Astrocyte (in vitro differentiated cells and primary cell): ENCODE results near the gene TRIO. TPM values are rescaled to one million over a fixed set of nuclear protein-coding genes. Genes with fewer than 3 reads are reported as not detected.

Experiments
- DNase-seq: peaks from one replicate; pipeline ENCODE4 v3.0.0-alpha.2; 2010; ENCODE audit warnings: low read depth
- FAIRE-seq: peaks from 2 replicates; lab custom pipeline; 2011; peaks lifted over from hg19 to GRCh38; lab: Jason Lieb, UNC
- H2AFZ ChIP-seq: 2 replicates; pipeline ENCODE4 v1.6.0; 2012; ENCODE audit warnings: low read depth, low read length, inconsistent platforms
- H3K27ac ChIP-seq: 2 replicates; pipeline ENCODE4 v1.5.1; 2011; ENCODE audit warnings: low read depth, low read length, inconsistent platforms
- H3K27me3 ChIP-seq: 2 replicates; pipeline ENCODE4 v1.6.0; 2011; ENCODE audit warnings: low read length, inconsistent platforms; ENCODE audit not compliant: insufficient read depth
- H3K36me3 ChIP-seq: 2 replicates; pipeline ENCODE4 v1.5.1; 2011; ENCODE audit warnings: low read length, inconsistent platforms; ENCODE audit not compliant: insufficient read depth
- H3K4me1 ChIP-seq: 2 replicates; pipeline ENCODE4 v1.5.1; 2011; ENCODE audit warnings: low read length, inconsistent platforms; ENCODE audit not compliant: insufficient read depth
- H3K4me2 ChIP-seq: 2 replicates; pipeline ENCODE4 v1.6.0; 2012; ENCODE audit warnings: low read length, inconsistent platforms
- H3K4me3 ChIP-seq: 2 replicates; pipeline ENCODE4 v1.5.1; 2011; ENCODE audit warnings: low read depth, mild to moderate bottlenecking, low read length, inconsistent platforms; ENCODE audit not compliant: insufficient read depth
- H3K79me2 ChIP-seq: 2 replicates; pipeline ENCODE4 v1.6.0; 2012; ENCODE audit warnings: mild to moderate bottlenecking, low read length, inconsistent platforms; ENCODE audit not compliant: insufficient read depth
- H3K9ac ChIP-seq: 2 replicates; pipeline ENCODE4 v1.6.0; 2012; ENCODE audit warnings: mild to moderate bottlenecking, low read length, inconsistent platforms
- H3K9me3 ChIP-seq: 2 replicates; pipeline ENCODE4 v1.5.1; 2012; ENCODE audit warnings: low read depth, mild to moderate bottlenecking, low read length, inconsistent platforms; ENCODE audit not compliant: insufficient read depth
- H4K20me1 ChIP-seq: 2 replicates; pipeline ENCODE4 v1.6.0; 2012; ENCODE audit warnings: low read length, inconsistent platforms; ENCODE audit not compliant: insufficient read depth
- H3K27ac Mint-ChIP-seq: one replicate; pipeline ENCODE4 v1.8.0; 2021; ENCODE audit warnings: mild to moderate bottlenecking, mixed read lengths; ENCODE audit not compliant: unreplicated experiment
- H3K27me3 Mint-ChIP-seq: one replicate; pipeline ENCODE4 v1.8.0; 2021; ENCODE audit warnings: low read depth, mixed read lengths; ENCODE audit not compliant: unreplicated experiment
- H3K36me3 Mint-ChIP-seq: one replicate; pipeline ENCODE4 v1.8.0; 2021; ENCODE audit warnings: low read depth, mixed read lengths; ENCODE audit not compliant: unreplicated experiment
- H3K4me1 Mint-ChIP-seq: one replicate; pipeline ENCODE4 v1.8.0; 2021; ENCODE audit warnings: low read depth, mixed read lengths; ENCODE audit not compliant: unreplicated experiment
- H3K4me3 Mint-ChIP-seq: one replicate; pipeline ENCODE4 v1.8.0; 2021; ENCODE audit warnings: mild to moderate bottlenecking, moderate library complexity, mixed read lengths; ENCODE audit not compliant: unreplicated experiment
- H3K9me3 Mint-ChIP-seq: one replicate; pipeline ENCODE4 v1.8.0; 2021; ENCODE audit warnings: mild to moderate bottlenecking, mixed read lengths; ENCODE audit not compliant: unreplicated experiment
- CTCF ChIP-seq: IDR thresholded peaks from 2 replicates; pipeline ENCODE4 v1.5.1; 2011; ENCODE audit warnings: low read depth, mild to moderate bottlenecking, inconsistent platforms, low read length, moderate library complexity; ENCODE audit not compliant: insufficient read depth
- EZH2 ChIP-seq: IDR thresholded peaks from 2 replicates; pipeline ENCODE4 v1.6.1; 2012; ENCODE audit warnings: mild to moderate bottlenecking, low read length, inconsistent platforms; ENCODE audit not compliant: insufficient read depth
- total RNA-seq: library from RNA; stranded (reverse); gene quantifications from 2 replicates; pipeline ENCODE4 v1.2.1, GENCODE V29; 2021

Gene TRIO
- total RNA-seq, 1 donor from 2014 or later, result 347 TPM

- peak overlapping the region; percentile 47 for H3K4me3 Mint-ChIP-seq
- H3K9me3 Mint-ChIP-seq, result no peaks in the 10 kb centered on the region
- Histone ChIP-seq H3K4me2 (peak overlapping the region; percentile 32), H3K27me3 (no peaks in the 10 kb centered on the region), H3K4me1 (peaks cover 84% of the 10 kb centered on the region), H4K20me1 (peaks cover 87% of the 10 kb centered on the region), H3K79me2 (peaks cover 99% of the 10 kb centered on the region), H3K36me3 (no peaks in the 10 kb centered on the region), H3K9me3 (no peaks in the 10 kb centered on the region), H3K4me3 (no peak overlapping the region), H2AFZ (no peak overlapping the region), H3K27ac (no peak overlapping the region), H3K9ac (no peak overlapping the region)
- peaks cover 68% of the 10 kb centered on the region for H3K4me1 Mint-ChIP-seq
- DNase-seq (no peak), FAIRE-seq (no peak)
- no peaks in the 10 kb centered on the region for H3K36me3 Mint-ChIP-seq
- no peaks in the 10 kb centered on the region for H3K27me3 Mint-ChIP-seq
- H3K27ac Mint-ChIP-seq, result no peak overlapping the region
- TF ChIP-seq CTCF, result no peak
- no peak for TF ChIP-seq EZH2
These were observed 8.3 kb downstream of the TRIO start for GRCh38 chr5:14151416-14151815.

- Histone ChIP-seq H3K4me2 (peak overlapping the region; percentile 86), H4K20me1 (peaks cover 74% of the 10 kb centered on the region), H3K27ac (peak overlapping the region; percentile 99), H3K27me3 (no peaks in the 10 kb centered on the region), H3K79me2 (peaks cover 93% of the 10 kb centered on the region), H3K9ac (peak overlapping the region; percentile 92), H3K9me3 (no peaks in the 10 kb centered on the region), H3K36me3 (peaks cover under 1% of the 10 kb centered on the region), H3K4me1 (peaks cover 78% of the 10 kb centered on the region), H3K4me3 (peak overlapping the region; percentile 18), H2AFZ (no peak overlapping the region)
- Mint-ChIP-seq H3K4me1 (peaks cover 65% of the 10 kb centered on the region), H3K9me3 (no peaks in the 10 kb centered on the region), H3K27me3 (no peaks in the 10 kb centered on the region), H3K27ac (peak overlapping the region; percentile 97), H3K4me3 (peak overlapping the region; percentile 80), H3K36me3 (no peaks in the 10 kb centered on the region)
- TF ChIP-seq CTCF (no peak), EZH2 (no peak)
- FAIRE-seq, result no peak
- no peak for DNase-seq
These were observed 10.1 kb downstream of the TRIO start for GRCh38 chr5:14153071-14153864.
